Activated CD8-positive, alpha-beta T cell treated with anti-CD3 and anti-CD28 coated beads for 36 hours (primary cell): ENCODE data around the gene ID1. TPM values are rescaled to one million over a fixed set of nuclear protein-coding genes. Genes with fewer than 3 reads are reported as not detected.

ENCODE experiments used
- ATAC-seq: fragments of 200-7000 bp; cut with Tn5 transposase; one replicate; pipeline ENCODE4 v1.10.0; 2021; ENCODE audit warnings: mild to moderate bottlenecking, moderate library complexity
- CTCF ChIA-PET: fragments of 350-600 bp; sonication (Branson Sonifier 250); formaldehyde crosslinking; loops from one replicate; lab custom pipeline; 2021; ENCODE audit warnings: antibody characterized with exemption; lab: Charles Lee
- POLR2A ChIA-PET: fragments of 350-600 bp; sonication (Branson Sonifier 250); formaldehyde crosslinking; loops from one replicate; lab custom pipeline; 2021; ENCODE audit warnings: antibody characterized with exemption; lab: Charles Lee
- DNase-seq: peaks from one replicate; pipeline ENCODE4 v3.0.0-alpha.2; 2020
- H3K27ac Mint-ChIP-seq: one replicate; pipeline ENCODE4 v1.8.0; 2021; ENCODE audit warnings: mild to moderate bottlenecking, mixed read lengths
- H3K27me3 Mint-ChIP-seq: one replicate; pipeline ENCODE4 v1.8.0; 2021; ENCODE audit warnings: mixed read lengths
- H3K36me3 Mint-ChIP-seq: one replicate; pipeline ENCODE4 v1.8.0; 2021; ENCODE audit warnings: low read depth, mixed read lengths
- H3K4me1 Mint-ChIP-seq: one replicate; pipeline ENCODE4 v1.8.0; 2021; ENCODE audit warnings: low read depth, mixed read lengths
- H3K4me3 Mint-ChIP-seq: one replicate; pipeline ENCODE4 v1.8.0; 2021; ENCODE audit warnings: mild to moderate bottlenecking, moderate library complexity, mixed read lengths
- H3K9me3 Mint-ChIP-seq: one replicate; pipeline ENCODE4 v1.8.0; 2021; ENCODE audit warnings: mixed read lengths
- CTCF ChIP-seq: fragments of 200-600 bp; IDR thresholded peaks from one replicate; pipeline ENCODE4 v1.8.0; 2022; ENCODE audit warnings: antibody characterized with exemption, mild to moderate bottlenecking
- intact Hi-C: fragments of 100-400 bp; cut with micrococcal nuclease; formaldehyde crosslinking; loops from one replicate; pipeline ENCODE4 v1.10.0; 2022
- total RNA-seq, 2 experiments: library from RNA; stranded (reverse); gene quantifications; one replicate each; pipeline ENCODE4 v1.2.3, GENCODE V29; 2021

The ID1 gene
- total RNA-seq, 2 experiments from 2014 or later: 0.41 to 0.54 TPM

DNA sequence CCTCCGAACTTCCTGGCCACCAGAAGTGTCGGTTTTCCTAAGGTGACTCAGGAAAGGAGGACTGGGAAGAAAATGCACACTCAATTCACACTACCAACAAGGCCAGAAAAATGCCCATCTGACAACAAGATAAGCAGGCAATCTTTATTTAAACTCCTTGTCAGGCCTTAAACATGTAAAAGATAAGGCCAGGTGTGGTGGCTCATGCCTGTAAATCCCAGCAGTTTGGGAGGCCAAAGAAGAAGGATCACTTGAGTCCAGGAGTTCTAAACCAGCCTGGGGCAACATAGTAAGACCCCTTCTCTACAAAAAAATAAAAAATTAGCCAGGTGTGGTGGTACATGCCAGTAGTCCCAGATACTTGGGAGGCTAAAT is 7.6 kb upstream of the ID1 start:
- intact Hi-C loops: no loop called here
- H3K27me3 Mint-ChIP-seq: peaks cover 5% of the 10 kb centered on the region

GRCh38 chr20:31602431-31602778 is 2.7 kb upstream of the ID1 start:
- CTCF ChIA-PET: interaction anchor here (1.2 to 19.7 kb wide), 3 partner anchors 10 to 39 kb away, joined by 4 to 1008 read pairs (median 70); no protein-coding TSS in a partner anchor
- POLR2A ChIA-PET: interaction anchor here (0.8 to 6.1 kb wide), 5 partner anchors 9 to 42 kb away, joined by 3 to 38 read pairs (median 4); no protein-coding TSS in a partner anchor
- no peaks in the 10 kb centered on the region for H3K36me3 Mint-ChIP-seq
- ATAC-seq (no peak), DNase-seq (no peak)
- H3K9me3 Mint-ChIP-seq: no peaks in the 10 kb centered on the region
- H3K4me1 Mint-ChIP-seq: peaks cover 22% of the 10 kb centered on the region
- intact Hi-C loops: no loop called here
- peaks cover 40% of the 10 kb centered on the region for H3K27me3 Mint-ChIP-seq
- no peak overlapping the region for H3K4me3 Mint-ChIP-seq
- no peak for TF ChIP-seq CTCF
- H3K27ac Mint-ChIP-seq: no peak overlapping the region

More for the DNA sequence above, 7.6 kb upstream of the ID1 start:
- ChIA-PET POLR2A (no interaction called here), CTCF (interaction anchor here (0.9 to 19.7 kb wide), 4 partner anchors 10 to 34 kb away, joined by 3 to 1008 read pairs (median 12); no protein-coding TSS in a partner anchor)
- Mint-ChIP-seq H3K27ac (no peak overlapping the region), H3K9me3 (no peaks in the 10 kb centered on the region), H3K4me3 (no peak overlapping the region), H3K4me1 (peaks cover 7% of the 10 kb centered on the region), H3K36me3 (no peaks in the 10 kb centered on the region)
- no peak for DNase-seq
- ATAC-seq: no peak
- no peak for TF ChIP-seq CTCF

DNA sequence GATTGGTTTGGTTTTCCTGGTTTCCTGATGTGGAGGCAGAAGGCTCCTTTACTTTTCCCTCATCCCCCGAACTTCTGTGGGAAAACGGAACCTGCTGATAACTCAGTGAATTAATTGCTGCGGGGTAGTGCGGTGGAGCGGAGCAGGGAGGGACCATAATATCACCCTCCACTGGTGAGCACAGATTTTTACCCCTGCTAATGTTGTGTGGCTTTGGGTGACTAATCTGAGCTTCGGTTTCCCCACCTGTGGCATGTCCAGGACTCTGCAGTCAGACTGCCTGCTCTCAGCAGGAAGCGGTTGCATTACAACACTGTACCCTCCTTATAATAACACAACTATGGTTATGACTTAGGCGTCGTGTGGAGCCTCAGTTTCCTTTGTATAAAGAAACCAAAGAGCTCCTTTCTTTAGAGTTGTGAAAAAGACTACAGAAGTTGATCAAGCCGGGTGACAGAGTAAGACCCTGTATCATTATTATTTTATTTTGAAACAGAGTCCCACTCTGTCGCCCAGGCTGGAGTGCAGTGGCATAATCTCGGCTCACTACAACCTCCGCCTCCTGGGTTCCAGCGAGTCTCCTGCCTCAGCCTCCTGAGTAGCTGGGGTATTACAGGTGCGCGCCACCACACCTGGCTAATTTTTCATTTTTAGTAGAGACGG is 2.2 kb upstream of the ID1 start:
- H3K9me3 Mint-ChIP-seq: no peaks in the 10 kb centered on the region
- DNase-seq (peak; percentile 78), ATAC-seq (peak; percentile 77)
- H3K4me1 Mint-ChIP-seq: peaks cover 22% of the 10 kb centered on the region
- no peak overlapping the region for H3K27ac Mint-ChIP-seq
- no peaks in the 10 kb centered on the region for H3K36me3 Mint-ChIP-seq
- ChIA-PET POLR2A (interaction anchor here (0.8 to 6.1 kb wide), 6 partner anchors 10 to 43 kb away, joined by 3 to 38 read pairs (median 4); no protein-coding TSS in a partner anchor), CTCF (interaction anchor here (1.2 to 19.7 kb wide), 4 partner anchors 9 to 121 kb away, joined by 4 to 1008 read pairs (median 43); no protein-coding TSS in a partner anchor)
- intact Hi-C loops: no loop called here
- TF ChIP-seq CTCF: no peak
- no peak overlapping the region for H3K4me3 Mint-ChIP-seq
- peaks cover 44% of the 10 kb centered on the region for H3K27me3 Mint-ChIP-seq

GRCh38 chr20:31603822-31604566 is 1.1 kb upstream of the ID1 start:
- CTCF ChIA-PET: interaction anchor here (2.6 to 19.7 kb wide), 3 partner anchors 8 to 120 kb away, joined by 16 to 1008 read pairs (median 70); no protein-coding TSS in a partner anchor
- H3K9me3 Mint-ChIP-seq: no peaks in the 10 kb centered on the region
- no peak for TF ChIP-seq CTCF
- peaks cover 22% of the 10 kb centered on the region for H3K4me1 Mint-ChIP-seq
- no peak overlapping the region for H3K27ac Mint-ChIP-seq
- peaks cover 49% of the 10 kb centered on the region for H3K27me3 Mint-ChIP-seq
- DNase-seq: peak; percentile 88
- ATAC-seq: peak; percentile 46
- H3K4me3 Mint-ChIP-seq: peak overlapping the region; percentile 78
- H3K36me3 Mint-ChIP-seq: no peaks in the 10 kb centered on the region
- intact Hi-C loops: no loop called here
- POLR2A ChIA-PET: interaction anchor here (0.6 to 6.1 kb wide), 5 partner anchors 9 to 57 kb away, joined by 3 to 38 read pairs (median 3); a partner anchor contains a TSS
